Skeletal muscle satellite cell (primary cell): Measurements from ENCODE around the gene WNT3.
"Not testable (repeated sequence)": the region's sequence is repeated elsewhere in the genome, so short reads cannot be mapped to it uniquely, and the experiment has no call there.

Experiments
- H3K27me3 ChIP-seq: 2 replicates; pipeline ENCODE4 v1.7.0; 2013; ENCODE audit warnings: low read length; ENCODE audit not compliant: control insufficient read depth, insufficient read depth
- H3K36me3 ChIP-seq: 2 replicates; pipeline ENCODE4 v1.7.0; 2013; ENCODE audit warnings: mild to moderate bottlenecking, control low read depth, low read length; ENCODE audit not compliant: insufficient read depth
- H3K4me1 ChIP-seq: 2 replicates; pipeline ENCODE4 v1.7.0; 2013; ENCODE audit warnings: low read length; ENCODE audit not compliant: control insufficient read depth, insufficient read depth
- H3K4me2 ChIP-seq: 2 replicates; pipeline ENCODE4 v1.7.0; 2013; ENCODE audit warnings: mild to moderate bottlenecking, low read length
- H3K4me3 ChIP-seq: 2 replicates; pipeline ENCODE4 v1.7.0; 2013; ENCODE audit warnings: low read length
- H3K9ac ChIP-seq: 2 replicates; pipeline ENCODE4 v1.7.0; 2013; ENCODE audit warnings: mild to moderate bottlenecking, low read depth, low read length, moderate library complexity
- H3K9me3 ChIP-seq: replicated peaks from 2 replicates; pipeline ENCODE4 v1.7.0; 2013; ENCODE audit warnings: mild to moderate bottlenecking, control low read depth, low read length

WNT3 gene

DNA sequence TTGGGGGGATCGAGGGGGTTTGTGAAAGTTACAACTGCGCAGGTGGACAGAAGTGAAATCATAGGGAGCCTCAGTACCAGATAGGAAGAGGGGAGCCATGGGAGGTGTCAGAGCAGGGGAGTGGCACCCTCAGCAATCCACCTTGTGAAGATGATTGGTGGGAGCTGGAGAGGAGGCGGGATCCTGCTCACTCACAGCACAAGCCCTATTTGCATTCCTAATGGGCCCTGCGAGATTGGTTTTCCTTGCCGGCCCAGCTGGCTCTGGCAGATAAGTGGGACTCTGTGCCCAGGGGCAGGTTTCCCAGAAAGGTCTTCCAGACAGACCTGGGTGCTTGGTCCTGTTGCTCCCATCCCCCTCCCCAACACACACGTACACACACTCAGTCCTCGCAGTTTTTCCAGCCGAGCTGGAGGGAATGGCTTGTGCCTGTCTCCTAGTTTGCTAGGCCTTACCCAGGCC lies 9.4 kb downstream of the WNT3 start:
- H3K9me3 ChIP-seq: no peaks in the 10 kb centered on the region

DNA sequence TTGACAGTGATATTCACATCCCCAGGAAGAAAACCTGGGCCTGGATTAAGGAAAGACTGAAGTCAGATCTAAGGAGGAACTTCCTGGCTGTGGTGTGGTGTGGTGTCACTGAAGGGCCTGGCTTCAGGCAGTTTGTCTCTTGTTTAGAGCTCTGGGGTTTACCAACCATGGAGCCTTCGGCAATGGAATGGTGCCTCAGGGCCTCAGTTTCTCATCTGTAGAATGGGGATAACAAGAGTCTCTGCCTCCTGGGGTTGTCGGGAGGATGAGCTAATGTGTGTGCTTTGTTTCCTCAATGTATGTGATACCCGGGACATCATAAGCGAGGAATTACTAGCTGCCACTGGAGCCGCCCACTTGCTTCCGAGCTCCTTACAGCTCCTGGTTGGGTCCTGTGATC lies 12.7 kb downstream of the WNT3 start:
- H3K9me3 ChIP-seq: no peaks in the 10 kb centered on the region
- H3K4me1 ChIP-seq: no peaks in the 10 kb centered on the region
- no peaks in the 10 kb centered on the region for H3K36me3 ChIP-seq
- H3K27me3 ChIP-seq: peaks cover 21% of the 10 kb centered on the region
- no peak overlapping the region for H3K4me2 ChIP-seq
- H3K4me3 ChIP-seq: no peak overlapping the region
- no peak overlapping the region for H3K9ac ChIP-seq

More for the DNA sequence above, 9.4 kb downstream of the WNT3 start:
- Histone ChIP-seq H3K4me1 (no peaks in the 10 kb centered on the region), H3K4me2 (no peak overlapping the region), H3K4me3 (no peak overlapping the region), H3K36me3 (no peaks in the 10 kb centered on the region), H3K9ac (no peak overlapping the region), H3K27me3 (peaks cover 31% of the 10 kb centered on the region)

DNA sequence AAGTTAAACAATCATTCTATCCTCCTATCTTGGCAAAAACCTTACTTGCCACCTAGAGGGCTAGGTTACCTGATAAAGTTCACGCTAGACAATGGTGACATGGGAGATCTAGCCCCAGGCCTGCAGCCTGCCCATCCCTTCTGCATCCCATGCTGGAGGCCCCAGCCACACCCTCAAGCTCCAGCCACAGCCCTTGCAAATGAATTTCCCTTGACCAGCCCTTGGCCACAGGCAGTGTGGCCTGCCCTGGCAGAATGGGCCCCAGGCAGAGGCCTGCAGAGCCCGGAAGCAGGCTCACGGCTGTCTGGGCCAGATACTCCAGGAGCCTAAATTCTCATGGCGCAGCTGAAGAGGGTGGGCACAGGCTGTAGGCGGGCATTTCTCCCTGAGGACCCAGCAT lies 14.9 kb downstream of the WNT3 start:
- Histone ChIP-seq H3K9me3 (no peaks in the 10 kb centered on the region), H3K9ac (no peak overlapping the region), H3K36me3 (no peaks in the 10 kb centered on the region), H3K4me3 (no peak overlapping the region), H3K4me1 (no peaks in the 10 kb centered on the region), H3K27me3 (peaks cover 17% of the 10 kb centered on the region), H3K4me2 (no peak overlapping the region)

DNA sequence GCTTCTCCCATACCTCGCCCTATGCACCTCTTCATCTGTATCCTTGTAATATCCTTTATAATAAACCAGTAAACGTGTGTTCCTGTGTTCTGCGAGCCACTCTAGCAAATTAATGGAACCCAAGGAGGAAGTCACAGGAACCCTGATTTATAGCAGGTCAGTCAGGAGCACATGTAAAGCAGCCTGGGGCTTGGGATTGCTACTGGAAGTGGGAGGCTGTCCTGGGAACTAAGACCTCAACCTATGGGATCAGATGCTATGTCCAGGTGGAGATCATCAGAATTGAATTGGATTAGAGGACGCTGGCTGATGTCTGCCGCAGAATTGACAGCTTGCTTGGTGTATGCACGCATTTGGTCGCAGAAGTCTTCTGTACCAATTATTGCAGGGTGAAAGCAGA lies 15.7 kb downstream of the WNT3 start:
- no peak overlapping the region for H3K4me2 ChIP-seq
- H3K36me3 ChIP-seq: no peaks in the 10 kb centered on the region
- peaks cover 9% of the 10 kb centered on the region for H3K27me3 ChIP-seq
- H3K9me3 ChIP-seq: no peaks in the 10 kb centered on the region
- no peak overlapping the region for H3K9ac ChIP-seq
- no peaks in the 10 kb centered on the region for H3K4me1 ChIP-seq
- H3K4me3 ChIP-seq: no peak overlapping the region

DNA sequence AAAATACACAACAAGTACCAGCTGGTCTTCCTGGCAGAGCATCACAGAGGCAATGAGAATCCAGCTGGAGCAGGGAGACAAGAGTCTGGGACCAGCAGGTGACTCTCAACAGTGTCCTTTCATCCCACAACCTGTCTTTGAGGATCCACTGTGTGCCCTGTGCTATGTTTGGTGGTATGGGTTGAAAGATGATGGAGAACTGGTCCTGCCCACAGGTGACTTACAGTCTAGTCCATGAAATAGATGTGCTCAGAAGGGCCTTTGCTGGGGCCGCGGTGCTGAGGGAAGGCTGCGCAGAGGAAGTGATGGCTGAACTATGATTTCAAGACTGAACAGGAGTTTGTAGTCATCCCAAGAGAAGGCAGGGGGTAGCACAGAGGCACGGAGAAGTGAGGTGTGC lies 17.9 kb downstream of the WNT3 start:
- peaks cover 26% of the 10 kb centered on the region for H3K27me3 ChIP-seq

DNA sequence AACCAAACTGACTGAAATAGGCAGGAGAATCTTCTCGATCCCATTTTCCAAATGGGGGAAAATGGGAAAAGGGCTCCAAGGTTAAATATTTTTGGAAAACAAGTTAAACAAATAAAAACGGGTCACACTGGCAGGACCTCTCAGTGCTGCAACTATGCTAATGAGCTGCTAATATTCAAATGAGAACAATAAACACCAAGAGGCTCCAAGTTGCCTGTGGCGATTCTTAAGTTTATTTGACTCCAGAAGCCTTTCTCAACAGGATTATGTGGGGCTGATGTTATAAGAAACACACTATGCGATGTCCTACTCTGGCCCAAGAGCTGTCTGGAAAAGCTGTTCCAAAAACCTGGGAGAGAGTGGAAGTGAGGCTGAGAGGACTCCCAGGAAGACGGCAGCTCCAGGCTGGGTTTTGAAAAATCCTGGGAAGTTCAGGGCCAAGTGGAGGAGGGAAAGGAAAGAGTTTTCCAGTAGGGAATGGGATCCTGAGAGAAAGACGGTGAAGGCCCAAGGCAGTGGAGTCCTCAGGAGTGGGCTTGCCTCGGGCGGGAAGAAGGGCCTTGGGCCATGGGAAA lies 21.4 kb downstream of the WNT3 start:
- Histone ChIP-seq H3K36me3 (no peaks in the 10 kb centered on the region), H3K9me3 (no peaks in the 10 kb centered on the region), H3K4me2 (no peak overlapping the region), H3K4me1 (no peaks in the 10 kb centered on the region), H3K4me3 (no peak overlapping the region), H3K27me3 (peaks cover 56% of the 10 kb centered on the region), H3K9ac (no peak overlapping the region)

More for the DNA sequence above, 17.9 kb downstream of the WNT3 start:
- Histone ChIP-seq H3K9ac (no peak overlapping the region), H3K36me3 (no peaks in the 10 kb centered on the region), H3K4me1 (no peaks in the 10 kb centered on the region), H3K9me3 (no peaks in the 10 kb centered on the region), H3K4me2 (no peak overlapping the region), H3K4me3 (no peak overlapping the region)

DNA sequence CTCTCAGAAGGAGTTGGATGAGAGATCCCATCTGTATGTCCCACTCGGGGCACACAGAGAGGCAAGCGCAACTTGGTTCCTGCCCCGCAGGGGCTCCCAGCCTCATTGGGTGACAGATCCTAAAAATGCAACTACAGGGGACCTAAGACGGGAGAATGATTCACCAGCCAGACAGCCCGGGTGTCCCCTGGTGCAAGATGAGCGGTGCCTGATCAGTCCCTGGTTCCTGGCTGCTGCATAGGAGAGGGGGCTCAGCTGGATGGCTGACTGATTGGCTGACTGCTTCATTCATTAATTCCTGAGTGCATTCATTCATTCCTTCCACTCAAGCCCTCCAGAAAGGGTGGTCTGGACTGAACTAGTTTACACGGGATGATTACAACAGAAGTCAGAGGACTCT lies 22.0 kb downstream of the WNT3 start:
- Histone ChIP-seq H3K4me1 (no peaks in the 10 kb centered on the region), H3K36me3 (no peaks in the 10 kb centered on the region), H3K4me3 (no peak overlapping the region), H3K27me3 (peaks cover 61% of the 10 kb centered on the region), H3K9me3 (no peaks in the 10 kb centered on the region), H3K9ac (no peak overlapping the region), H3K4me2 (no peak overlapping the region)

DNA sequence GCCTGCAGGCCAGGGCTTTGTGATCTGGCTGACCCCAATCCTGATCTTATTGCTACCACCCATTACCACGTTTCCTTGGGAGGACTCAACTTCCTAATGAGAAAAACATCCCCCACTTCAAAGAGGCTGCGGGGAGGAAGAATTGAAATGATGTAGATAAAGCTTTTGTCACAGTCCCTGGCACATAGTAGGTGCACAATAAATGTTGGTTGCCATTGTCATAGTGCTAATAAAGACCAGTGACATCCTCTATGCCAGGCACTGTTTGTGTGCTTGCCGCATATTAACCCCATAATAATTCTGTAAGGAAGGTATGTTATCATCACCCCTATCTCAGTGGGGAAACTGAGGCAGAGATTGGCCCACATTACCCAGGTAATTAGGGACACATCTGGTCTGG lies 22.4 kb downstream of the WNT3 start:
- H3K4me3 ChIP-seq: no peak overlapping the region
- no peaks in the 10 kb centered on the region for H3K36me3 ChIP-seq
- H3K4me2 ChIP-seq: no peak overlapping the region
- no peaks in the 10 kb centered on the region for H3K4me1 ChIP-seq
- peaks cover 64% of the 10 kb centered on the region for H3K27me3 ChIP-seq
- no peak overlapping the region for H3K9ac ChIP-seq
- H3K9me3 ChIP-seq: no peaks in the 10 kb centered on the region

DNA sequence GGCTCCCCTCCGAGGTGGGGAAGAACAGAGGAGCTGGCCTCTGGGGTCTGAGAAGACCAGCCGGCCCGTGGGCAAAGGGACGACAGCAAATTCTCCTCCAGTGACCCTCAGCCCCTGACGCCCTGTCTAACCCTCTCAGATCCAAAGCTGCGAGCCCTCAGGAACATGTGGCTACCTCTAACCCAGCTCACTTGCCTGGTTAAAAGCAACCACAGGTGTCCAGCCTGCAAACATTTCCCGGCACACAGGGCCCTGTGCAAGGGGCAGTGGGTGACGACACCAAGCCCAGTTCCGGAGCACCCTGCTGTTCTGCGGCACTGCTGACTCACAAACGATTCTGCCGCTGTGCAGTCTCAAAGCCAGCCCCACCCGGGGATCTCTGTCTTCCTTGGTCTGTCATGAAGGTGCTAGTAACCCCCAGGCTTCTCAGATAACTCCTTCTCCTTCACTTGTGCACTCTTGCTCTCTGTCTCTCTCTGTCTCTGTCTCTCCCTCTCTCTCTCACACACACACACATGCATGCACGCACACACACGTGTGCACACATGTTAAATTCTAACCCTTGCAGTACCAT lies 23.0 kb downstream of the WNT3 start:
- Histone ChIP-seq H3K27me3 (peaks cover 69% of the 10 kb centered on the region), H3K4me3 (no peak overlapping the region), H3K4me2 (no peak overlapping the region), H3K9ac (no peak overlapping the region), H3K36me3 (no peaks in the 10 kb centered on the region), H3K9me3 (no peaks in the 10 kb centered on the region), H3K4me1 (no peaks in the 10 kb centered on the region)

DNA sequence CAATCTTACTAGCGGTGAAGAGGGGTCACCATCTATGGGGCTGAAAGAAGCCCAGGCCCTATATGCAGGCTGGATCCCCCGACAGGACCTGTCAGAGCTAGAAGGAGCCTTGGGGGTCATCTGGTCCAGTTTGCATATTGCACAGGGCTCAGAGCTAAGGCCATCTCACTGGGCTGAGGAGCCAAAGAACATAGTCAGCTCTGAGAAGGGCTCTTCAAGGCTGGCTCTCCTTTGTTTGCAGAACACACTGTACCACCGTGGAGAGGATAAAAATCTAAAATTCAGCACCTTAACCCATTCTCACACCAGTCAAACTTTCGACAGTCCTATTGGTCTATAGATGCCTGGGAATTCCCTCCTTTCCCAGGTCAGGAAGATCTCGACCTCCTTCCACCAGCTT lies 24.2 kb downstream of the WNT3 start:
- H3K36me3 ChIP-seq: no peaks in the 10 kb centered on the region
- no peaks in the 10 kb centered on the region for H3K4me1 ChIP-seq
- no peak overlapping the region for H3K4me3 ChIP-seq
- no peaks in the 10 kb centered on the region for H3K9me3 ChIP-seq
- H3K4me2 ChIP-seq: no peak overlapping the region
- peaks cover 80% of the 10 kb centered on the region for H3K27me3 ChIP-seq
- no peak overlapping the region for H3K9ac ChIP-seq

DNA sequence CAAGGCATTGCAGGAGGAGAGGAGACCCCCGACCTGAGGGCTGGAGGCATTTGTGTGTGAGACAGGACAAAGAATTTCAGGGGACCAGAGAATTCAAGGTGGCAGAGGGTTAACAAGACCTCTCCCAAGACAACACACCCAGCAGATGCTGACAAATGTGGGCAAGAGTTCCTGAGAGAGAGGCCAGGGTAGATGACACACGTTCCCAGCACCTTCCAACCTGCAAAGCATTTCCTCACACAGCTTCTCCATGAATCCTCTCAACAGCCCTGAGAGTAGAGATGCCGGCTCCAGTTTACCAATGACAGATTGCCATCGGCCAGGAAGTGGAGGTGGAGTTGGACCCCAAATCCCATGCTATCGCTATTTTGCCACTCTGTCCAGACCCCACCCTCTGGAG lies 25.0 kb downstream of the WNT3 start:
- peaks cover 81% of the 10 kb centered on the region for H3K27me3 ChIP-seq
- H3K4me3 ChIP-seq: no peak overlapping the region
- no peaks in the 10 kb centered on the region for H3K4me1 ChIP-seq
- H3K9me3 ChIP-seq: no peaks in the 10 kb centered on the region
- H3K4me2 ChIP-seq: no peak overlapping the region
- no peak overlapping the region for H3K9ac ChIP-seq
- H3K36me3 ChIP-seq: no peaks in the 10 kb centered on the region

DNA sequence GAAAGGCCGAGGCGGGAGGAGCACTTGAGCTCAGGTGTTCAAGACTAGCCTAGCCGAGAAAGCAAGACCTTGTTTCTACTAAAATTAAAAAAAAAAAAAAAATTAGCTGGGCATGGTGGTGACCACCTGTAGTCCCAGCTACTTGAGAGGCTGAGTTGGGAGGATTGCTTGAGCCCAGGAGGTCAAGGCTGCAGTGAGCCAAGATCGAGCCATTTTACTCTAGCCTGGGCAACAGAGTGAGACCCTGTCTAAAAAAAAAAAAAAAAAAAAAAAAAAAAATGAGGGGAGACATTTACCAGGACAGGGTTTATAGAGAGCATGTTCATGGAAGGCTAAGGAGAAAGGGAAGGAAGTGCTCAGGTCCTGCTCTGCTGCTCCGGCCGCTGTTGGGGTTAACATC lies 25.5 kb downstream of the WNT3 start:
- H3K4me2 ChIP-seq, H3K4me1 ChIP-seq: not testable (repeated sequence)
- H3K27me3 ChIP-seq: peaks cover 86% of the 10 kb centered on the region

More for the DNA sequence above, 25.5 kb downstream of the WNT3 start:
- H3K9ac ChIP-seq, H3K9me3 ChIP-seq, H3K36me3 ChIP-seq, H3K4me3 ChIP-seq: not testable (repeated sequence)
